Hematopoietic multipotent progenitor cell (in vitro differentiated cells): ENCODE measurements around the gene TMPO. TPM values are rescaled to one million over a fixed set of nuclear protein-coding genes. Genes with fewer than 3 reads are reported as not detected.
"Not testable (repeated sequence)": the region's sequence is repeated elsewhere in the genome, so short reads cannot be mapped to it uniquely, and the experiment has no call there.

Experiments
- DNase-seq, 3 donors: peaks; one replicate each; pipeline ENCODE4 v3.0.0-alpha.2; 2011 to 2015; ENCODE audit warnings: low read depth in 2 of 3, low spot score in 2 of 3
- total RNA-seq: library from RNA; depleted of rRNA; stranded (reverse); fragments of >200 nt; gene quantifications from one replicate; pipeline ENCODE4 v1.2.3, GENCODE V29; 2012

Gene TMPO
- total RNA-seq, 1 donor = 66.0 TPM

- no peak for DNase-seq
Measured at GRCh38 chr12:98509063-98509462, 6.3 kb upstream of the TMPO start.

GRCh38 chr12:98511806-98512205 is 3.6 kb upstream of the TMPO start:
- not testable (repeated sequence) for DNase-seq

- DNase-seq = peak in 1 of 3 donors; percentile 55
Measured at GRCh38 chr12:98513379-98514322, 1.7 kb upstream of the TMPO start.

GRCh38 chr12:98514982-98515286 is 456 bp upstream of the TMPO start:
- no peak for DNase-seq

- DNase-seq = peak; percentile 68 to 96 (median 88)
Measured at GRCh38 chr12:98516111-98516873, 902 bp downstream of the TMPO start.

- no peak for DNase-seq
Measured at GRCh38 chr12:98519257-98519907, 4.0 kb downstream of the TMPO start.

GRCh38 chr12:98530068-98530467 is 14.7 kb downstream of the TMPO start:
- no peak for DNase-seq

- peak in 2 of 3 donors; percentile 62 to 79 for DNase-seq
Measured at GRCh38 chr12:98532687-98533304, 17.4 kb downstream of the TMPO start.

- DNase-seq = no peak
Measured at GRCh38 chr12:98533723-98534251, 18.4 kb downstream of the TMPO start.

- no peak for DNase-seq
Measured at GRCh38 chr12:98538031-98538430, 22.6 kb downstream of the TMPO start.

- DNase-seq = no peak
Measured at GRCh38 chr12:98543701-98544100, 28.3 kb downstream of the TMPO start.

GRCh38 chr12:98544751-98545150 is 29.4 kb downstream of the TMPO start:
- no peak for DNase-seq

- DNase-seq = no peak
Measured at GRCh38 chr12:98549371-98550110, 34.2 kb downstream of the TMPO start.

- no peak for DNase-seq
Measured at GRCh38 chr12:98551787-98552186, 36.4 kb downstream of the TMPO start.

- not testable (repeated sequence) for DNase-seq
Measured at GRCh38 chr12:98558097-98558496, 42.7 kb downstream of the TMPO start.

- DNase-seq = no peak
Measured at GRCh38 chr12:98559666-98560065, 44.3 kb downstream of the TMPO start.

GRCh38 chr12:98561846-98562245 is 46.5 kb downstream of the TMPO start:
- DNase-seq = no peak

GRCh38 chr12:98572010-98572409 is 56.6 kb downstream of the TMPO start:
- DNase-seq = no peak

GRCh38 chr12:98574110-98574509 is 58.7 kb downstream of the TMPO start:
- no peak for DNase-seq

GRCh38 chr12:98575013-98575412 is 59.6 kb downstream of the TMPO start:
- no peak for DNase-seq
